Chondrocyte (in vitro differentiated cells): Measurements from ENCODE around the gene PRSS33. TPM values are rescaled to one million over a fixed set of nuclear protein-coding genes. Genes with fewer than 3 reads are reported as not detected.
A peak's percentile ranks its signal among the peaks of the same experiment; 100 is the strongest.

Experiments used
- DNase-seq: peaks from one replicate; pipeline ENCODE4 v3.0.0; 2021; ENCODE audit warnings: mixed read lengths, low spot score
- H3K27ac Mint-ChIP-seq: one replicate; pipeline ENCODE4 v1.8.0; 2021; ENCODE audit warnings: mild to moderate bottlenecking, moderate library complexity, mixed read lengths; ENCODE audit not compliant: unreplicated experiment
- H3K27me3 Mint-ChIP-seq: 2 replicates; pipeline ENCODE4 v1.8.0; 2021; ENCODE audit warnings: low read depth, mixed read lengths
- H3K36me3 Mint-ChIP-seq: 2 replicates; pipeline ENCODE4 v1.8.0; 2021; ENCODE audit warnings: low read depth, mixed read lengths
- H3K4me1 Mint-ChIP-seq: 2 replicates; pipeline ENCODE4 v1.8.0; 2021; ENCODE audit warnings: low read depth, mild to moderate bottlenecking, mixed read lengths
- H3K4me3 Mint-ChIP-seq: one replicate; pipeline ENCODE4 v1.8.0; 2021; ENCODE audit warnings: mild to moderate bottlenecking, moderate library complexity, mixed read lengths; ENCODE audit not compliant: unreplicated experiment
- H3K9me3 Mint-ChIP-seq: 2 replicates; pipeline ENCODE4 v1.8.0; 2021; ENCODE audit warnings: low read depth, mixed read lengths
- CTCF ChIP-seq: fragments of 200-600 bp; sonication (generic); IDR thresholded peaks from 2 replicates; pipeline ENCODE4 v1.5.0; 2021; ENCODE audit warnings: antibody characterized with exemption, mild to moderate bottlenecking, moderate library complexity
- total RNA-seq: library from RNA; stranded (reverse); gene quantifications from 3 replicates; pipeline ENCODE4 v1.2.1, GENCODE V29; 2021

Gene PRSS33
- total RNA-seq, 1 donor from 2014 or later, result not detected

- Mint-ChIP-seq H3K4me1 (peaks cover 53% of the 10 kb centered on the region), H3K27ac (peak overlapping the region; percentile 89), H3K9me3 (no peaks in the 10 kb centered on the region), H3K27me3 (no peaks in the 10 kb centered on the region), H3K36me3 (peaks cover 34% of the 10 kb centered on the region), H3K4me3 (peak overlapping the region; percentile 92)
- TF ChIP-seq CTCF, result no peak
- no peak for DNase-seq
Measured at GRCh38 chr16:2755158-2755557, 32.2 kb downstream of the PRSS33 start.

GRCh38 chr16:2753733-2754020 is 33.7 kb downstream of the PRSS33 start:
- no peak for TF ChIP-seq CTCF
- Mint-ChIP-seq H3K4me1 (peaks cover 53% of the 10 kb centered on the region), H3K4me3 (peak overlapping the region; percentile 92), H3K27me3 (no peaks in the 10 kb centered on the region), H3K9me3 (no peaks in the 10 kb centered on the region), H3K27ac (peak overlapping the region; percentile 89), H3K36me3 (peaks cover 24% of the 10 kb centered on the region)
- DNase-seq, result no peak

GRCh38 chr16:2752850-2753732 is 34.3 kb downstream of the PRSS33 start:
- Mint-ChIP-seq H3K27ac (peak overlapping the region; percentile 89), H3K4me3 (peak overlapping the region; percentile 92), H3K4me1 (peaks cover 53% of the 10 kb centered on the region), H3K36me3 (peaks cover 19% of the 10 kb centered on the region), H3K9me3 (no peaks in the 10 kb centered on the region), H3K27me3 (no peaks in the 10 kb centered on the region)
- DNase-seq, result no peak
- TF ChIP-seq CTCF, result no peak

- DNase-seq, result no peak
- Mint-ChIP-seq H3K27ac (peak within 1 kb of the TSS; percentile 99), H3K4me3 (peak within 1 kb of the TSS; percentile 92), H3K36me3 (peaks cover 10% of the 10 kb centered on the region), H3K27me3 (no peaks in the 10 kb centered on the region), H3K4me1 (peaks cover 48% of the 10 kb centered on the region), H3K9me3 (no peaks in the 10 kb centered on the region)
- TF ChIP-seq CTCF, result peak; percentile 12
Measured at GRCh38 chr16:2752035-2752849, 35.1 kb downstream of the PRSS33 start, which contains the start of gene SRRM2. Gene SRRM2 (plus strand): TSS chr16:2752638. CDS start chr16:2756365, 3,727 bp downstream.

- TF ChIP-seq CTCF, result no peak
- H3K4me1 Mint-ChIP-seq, result peaks cover 42% of the 10 kb centered on the region
- H3K27me3 Mint-ChIP-seq, result no peaks in the 10 kb centered on the region
- H3K36me3 Mint-ChIP-seq, result peaks cover 7% of the 10 kb centered on the region
- peak overlapping the region; percentile 99 for H3K27ac Mint-ChIP-seq
- no peak for DNase-seq
- no peaks in the 10 kb centered on the region for H3K9me3 Mint-ChIP-seq
- H3K4me3 Mint-ChIP-seq, result peak overlapping the region; percentile 92
Measured at GRCh38 chr16:2751577-2752034, 35.8 kb downstream of the PRSS33 start.
